Measurements from ENCODE around the gene COLEC12. TPM values are rescaled to one million over a fixed set of nuclear protein-coding genes. Genes with fewer than 3 reads are reported as not detected.

COLEC12 gene
- 0.68 TPM for total RNA-seq

DNA sequence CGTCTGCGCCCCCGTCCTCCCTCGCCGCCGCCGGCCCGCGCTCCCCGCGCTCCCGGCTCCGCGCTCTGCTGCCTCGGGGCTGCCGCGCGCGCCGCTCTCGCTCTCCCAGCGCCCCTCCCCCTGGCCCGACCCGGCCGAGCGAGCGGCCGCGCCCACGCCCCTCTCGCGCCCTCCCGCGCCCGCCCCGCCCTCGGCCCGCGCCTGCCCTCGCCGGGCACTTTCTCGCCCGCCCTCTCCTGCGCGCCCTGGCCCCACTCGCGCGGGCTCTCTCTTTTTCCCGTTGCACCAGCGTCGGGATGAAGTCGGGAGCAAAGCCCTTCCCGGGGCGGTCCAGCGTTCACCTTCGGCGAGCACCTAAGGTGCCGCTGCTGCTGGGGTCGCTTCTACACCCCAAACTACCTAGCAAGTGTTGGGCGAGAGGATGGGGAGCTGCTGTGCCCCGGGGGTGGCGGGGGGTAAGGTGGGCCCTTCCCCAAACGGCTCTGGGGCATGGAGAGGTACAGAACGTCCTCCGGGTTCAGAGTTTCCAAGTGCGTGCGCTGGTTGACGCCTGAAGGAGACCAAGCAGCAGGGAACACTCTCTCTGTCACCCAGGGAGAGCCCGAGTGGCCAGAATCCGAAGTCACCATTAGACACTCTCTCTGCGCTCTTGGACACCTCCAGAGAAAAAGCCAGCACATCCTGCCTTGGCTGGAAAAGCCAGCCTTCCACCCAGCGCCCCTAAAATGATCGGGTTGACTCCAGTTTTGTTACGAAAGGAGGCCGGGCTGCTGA, at the start of gene COLEC12:
COLEC12 (minus strand) TSS at position 70 of the 774 bp plus-strand sequence. CDS start 187 bp downstream, outside the sequence.
- peak; percentile 24 for ATAC-seq

DNA sequence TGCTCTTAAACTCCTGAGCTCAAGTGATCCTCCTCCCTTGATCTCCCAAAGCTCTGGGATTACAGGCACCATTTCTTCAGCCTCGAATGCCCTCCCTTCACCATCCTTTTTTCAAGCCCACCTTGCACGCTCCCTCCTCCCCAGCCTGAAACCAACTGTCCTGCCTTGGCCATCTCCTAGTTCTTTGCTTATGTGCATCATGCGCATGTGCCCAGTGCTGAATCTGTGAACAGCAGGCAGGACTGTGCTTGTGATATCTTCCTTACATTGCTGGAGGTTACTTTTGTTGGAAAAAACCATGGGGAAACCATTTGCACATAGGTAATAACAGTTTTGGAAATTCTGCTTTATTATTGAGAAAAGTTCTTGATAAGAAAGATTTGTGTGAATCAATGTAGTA, 49.5 kb upstream of the COLEC12 start:
- no peak for ATAC-seq

DNA sequence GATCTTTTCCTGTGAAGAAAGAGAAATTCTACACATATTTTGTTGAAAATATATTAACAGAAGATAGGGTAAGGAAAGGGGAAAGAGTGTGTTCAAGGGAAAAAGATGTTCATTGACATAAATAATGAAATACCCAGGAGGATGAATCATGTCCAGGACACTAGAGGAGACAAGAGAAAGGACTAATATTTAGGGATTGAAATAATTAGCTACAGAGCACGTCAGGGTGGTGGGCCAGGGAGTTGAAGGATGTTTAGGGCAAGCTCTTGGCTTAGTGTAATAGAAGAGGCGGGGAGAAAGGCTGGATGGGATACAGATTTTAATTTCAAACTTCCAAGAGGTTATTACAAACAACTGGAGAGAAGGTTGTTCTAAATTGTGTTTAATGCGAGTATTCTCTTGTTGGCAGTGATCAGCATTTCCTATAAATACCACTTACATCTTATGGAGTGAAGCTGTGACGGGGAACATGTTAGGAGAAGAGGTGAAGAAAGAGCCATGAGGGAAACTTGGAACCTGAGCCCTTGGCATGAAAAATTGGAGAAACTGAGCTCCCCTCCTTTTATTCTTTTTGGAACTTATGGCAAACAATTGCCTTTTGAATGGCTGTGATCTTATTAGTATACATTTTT, 43.1 kb upstream of the COLEC12 start:
- no peak for ATAC-seq

DNA sequence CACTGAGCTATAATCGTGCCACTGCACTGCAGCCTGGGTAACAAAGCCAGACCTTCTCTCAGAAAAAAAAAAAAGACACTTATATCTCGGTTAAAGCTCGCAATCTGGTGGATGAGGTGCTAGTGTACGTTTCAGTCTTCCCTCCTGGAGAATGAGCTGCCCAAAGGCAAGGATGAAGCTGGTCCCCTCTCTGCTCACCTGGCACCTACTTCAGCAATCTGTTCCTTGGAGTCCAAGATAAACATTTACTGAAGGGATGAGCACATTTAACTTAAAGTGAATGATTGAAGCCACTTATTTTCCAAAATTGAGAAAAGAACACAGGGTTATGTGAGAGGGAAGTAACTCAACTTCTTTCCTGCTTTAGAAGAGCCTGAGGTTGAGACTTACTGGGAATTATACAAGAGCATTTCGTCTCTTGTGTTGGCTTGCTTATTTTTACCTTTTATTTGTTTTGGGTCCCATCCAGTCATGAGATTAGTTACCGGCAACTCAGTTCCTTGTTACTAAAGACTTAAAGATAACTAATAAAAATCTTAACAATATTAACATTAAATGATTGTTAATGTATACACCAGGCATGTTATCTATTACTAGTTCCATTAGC, 33.6 kb upstream of the COLEC12 start:
- peak; percentile 53 for ATAC-seq

DNA sequence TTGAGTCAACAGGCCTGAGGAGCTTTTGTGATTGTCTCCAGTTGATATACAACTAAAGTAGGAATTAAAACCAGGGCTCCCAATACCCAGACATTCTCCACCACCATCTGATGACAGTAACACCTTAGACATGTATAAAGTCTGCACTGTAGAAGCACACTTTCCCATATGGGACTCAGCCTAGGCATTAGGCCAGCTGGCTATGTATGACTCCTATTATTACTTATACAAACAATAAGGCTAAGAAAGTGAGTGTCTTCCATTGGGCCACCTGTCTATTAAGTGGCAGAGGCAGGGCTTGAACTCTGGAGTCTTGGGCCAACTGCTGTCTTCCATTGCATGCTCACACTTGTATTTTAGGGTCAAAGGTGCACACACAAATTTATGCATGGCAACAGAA, 32.1 kb upstream of the COLEC12 start:
- ATAC-seq: peak; percentile 79

DNA sequence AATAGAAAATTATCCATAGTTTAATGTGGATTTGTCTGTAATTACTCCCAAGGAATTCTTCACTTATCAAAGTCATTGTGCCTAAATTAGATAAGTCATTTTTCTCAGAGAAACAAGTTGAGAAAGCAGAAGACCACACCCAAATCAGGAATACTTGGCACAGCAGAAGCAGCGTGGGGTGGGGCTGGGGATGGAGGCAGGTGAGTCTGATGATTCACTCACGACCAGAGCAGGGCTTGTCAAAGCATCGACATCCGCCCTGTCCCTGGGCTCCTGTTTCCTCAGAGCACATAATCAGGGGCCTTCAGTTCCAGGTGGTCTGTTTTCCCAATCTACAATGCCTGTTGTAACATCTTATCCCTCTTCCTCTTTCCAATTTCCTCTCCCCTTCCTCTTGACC, 31.5 kb upstream of the COLEC12 start:
- peak; percentile 98 for ATAC-seq

DNA sequence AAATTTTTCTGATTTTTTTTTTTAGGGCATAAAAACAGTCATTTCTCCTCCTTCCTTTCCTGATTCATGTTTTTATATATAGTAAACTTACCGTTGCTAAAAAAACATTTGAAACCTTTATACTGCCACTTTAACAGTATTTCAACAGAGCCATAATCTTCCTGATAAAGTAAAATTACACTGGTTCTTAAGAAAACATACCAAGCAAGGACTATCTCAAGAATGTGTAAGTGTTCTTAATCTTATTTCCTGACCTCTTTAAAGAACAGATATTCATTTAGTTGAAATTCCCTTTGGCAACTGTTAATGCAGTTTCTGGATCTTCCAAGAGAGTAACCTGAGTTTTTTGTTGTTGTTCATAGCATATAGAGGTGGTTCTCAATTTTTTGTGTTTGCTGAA, 26.6 kb upstream of the COLEC12 start:
- no peak for ATAC-seq

DNA sequence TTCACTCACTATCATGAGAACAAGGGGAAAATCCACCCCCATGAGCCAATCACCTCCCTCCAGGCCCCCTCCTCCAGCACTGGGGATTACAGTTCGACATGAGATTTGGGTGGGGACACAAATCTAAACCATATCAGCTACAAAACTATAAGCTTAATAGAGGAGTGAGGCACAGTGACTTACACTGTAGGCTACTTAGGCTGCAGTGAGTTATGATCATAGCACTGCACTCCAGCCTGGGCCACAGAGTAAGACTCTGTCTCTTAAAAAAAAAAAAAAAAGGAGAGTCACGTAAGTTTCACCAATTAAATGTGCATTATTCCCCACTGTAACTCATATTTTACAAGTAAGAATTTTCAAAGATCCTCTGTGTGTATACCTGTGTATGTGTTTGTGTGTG, 26.2 kb upstream of the COLEC12 start:
- ATAC-seq: no peak

DNA sequence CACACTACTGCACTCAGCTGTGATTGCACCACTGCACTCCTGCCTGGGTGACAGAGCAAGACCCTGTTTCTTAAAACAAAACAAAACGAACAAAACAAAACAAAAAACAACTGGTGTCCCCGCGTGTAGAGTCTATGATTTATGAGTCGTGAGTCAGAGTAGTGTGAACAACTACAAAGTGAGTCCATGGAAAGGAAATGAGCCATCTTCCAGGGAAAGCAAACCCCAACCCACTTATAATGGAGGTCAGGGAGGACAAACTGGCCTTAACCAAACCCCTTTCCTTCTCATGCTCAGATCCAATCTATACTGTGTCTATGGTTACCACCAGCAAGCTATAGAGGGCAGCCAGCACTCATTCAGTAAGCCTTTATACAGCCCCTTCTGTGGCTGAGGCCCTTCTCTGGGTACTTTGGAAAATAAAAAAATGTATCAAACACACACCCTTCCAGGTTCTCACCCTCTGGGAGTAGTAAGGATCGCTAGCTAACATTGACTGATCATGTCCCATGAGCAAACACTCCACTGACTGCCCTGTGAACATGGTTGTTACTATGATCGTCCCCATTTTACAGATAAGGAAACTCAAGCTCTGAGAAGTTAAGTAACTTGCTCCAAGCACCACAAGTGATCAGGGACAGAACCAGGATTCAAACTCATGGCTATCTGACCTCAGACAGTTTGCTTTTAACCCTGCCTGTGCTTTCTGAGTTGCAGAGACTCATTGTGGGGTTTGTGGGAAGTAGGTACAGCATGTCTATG, 24.7 kb upstream of the COLEC12 start:
- peak; percentile 20 for ATAC-seq

DNA sequence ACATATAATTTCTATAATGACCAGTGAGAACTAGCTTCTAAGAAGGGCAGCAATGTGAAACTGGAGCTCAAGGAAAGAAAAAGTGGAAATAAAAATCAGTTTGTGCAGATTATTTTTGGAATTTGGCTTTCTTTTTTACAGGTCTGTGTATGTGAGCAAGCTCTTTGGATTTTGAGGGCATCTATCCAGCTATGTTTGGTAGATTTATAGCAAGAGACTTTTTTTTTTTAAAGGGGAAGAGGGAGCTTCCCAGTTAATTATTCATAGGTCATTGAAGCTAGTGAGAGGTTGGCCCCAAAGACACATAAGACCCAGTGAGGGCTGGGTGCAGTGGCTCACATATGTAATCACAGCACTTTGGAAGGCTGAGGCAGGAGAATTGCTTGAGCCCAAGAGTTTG, 24.0 kb upstream of the COLEC12 start:
- no peak for ATAC-seq

DNA sequence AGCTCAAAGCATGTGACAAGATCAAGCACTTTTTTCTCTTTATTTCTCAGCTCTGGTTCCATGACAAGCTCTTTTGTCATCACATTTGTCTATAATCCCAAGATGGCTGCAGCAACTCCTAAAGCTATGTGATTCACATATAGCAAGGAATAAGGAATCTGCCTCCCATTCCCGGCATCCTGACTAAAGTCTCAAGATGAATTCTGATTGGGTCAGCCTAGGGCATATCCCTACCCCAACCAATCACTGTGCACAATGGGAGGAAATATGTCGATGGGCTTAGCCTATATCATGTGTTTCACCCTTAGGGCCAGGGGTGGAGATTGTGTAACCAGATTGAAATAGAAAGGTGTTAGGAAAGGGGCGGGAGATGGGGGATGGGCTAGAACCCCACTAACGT, 23.1 kb upstream of the COLEC12 start:
- ATAC-seq: no peak

DNA sequence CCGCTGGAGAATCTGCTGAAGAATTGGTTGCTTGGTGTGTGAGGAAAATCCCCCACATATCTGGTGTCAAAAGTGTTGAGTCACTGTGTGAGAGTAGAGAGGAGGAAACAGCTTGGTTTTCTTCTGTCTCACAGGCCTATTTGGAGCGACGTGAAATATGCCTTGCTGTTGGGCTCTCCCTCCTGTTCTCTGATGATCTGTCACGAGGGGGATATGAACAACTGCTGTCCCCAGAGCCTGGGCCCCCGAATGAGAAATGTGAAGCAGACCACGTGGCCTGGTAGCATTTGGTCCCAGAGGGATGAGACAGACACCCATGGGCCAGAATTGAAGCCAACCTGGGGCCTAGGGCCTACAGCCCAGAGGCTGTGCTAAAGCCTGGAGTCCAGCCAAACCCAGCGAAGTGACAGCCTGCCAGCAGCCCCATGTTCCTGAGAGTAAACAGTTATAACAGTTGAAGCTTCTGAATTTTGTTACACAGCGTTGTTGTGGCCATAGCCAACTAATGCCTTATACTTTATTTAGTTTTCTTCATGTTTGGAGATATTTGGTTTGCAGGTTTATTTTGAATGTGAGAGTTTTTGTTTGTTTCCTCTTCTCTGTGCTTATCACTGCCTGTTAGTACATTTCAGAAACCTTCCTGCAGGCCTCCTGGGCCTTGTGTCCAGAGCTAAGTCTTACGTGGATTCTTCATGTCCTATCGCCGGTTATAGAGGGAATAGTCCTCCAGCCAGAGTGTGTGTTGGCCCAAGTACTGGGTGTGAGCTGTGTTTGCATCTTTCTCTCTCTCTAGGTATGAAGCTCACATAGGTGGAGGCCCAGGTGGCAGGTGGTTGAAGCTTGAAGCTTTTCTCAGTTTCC, 18.7 kb upstream of the COLEC12 start:
- no peak for ATAC-seq

DNA sequence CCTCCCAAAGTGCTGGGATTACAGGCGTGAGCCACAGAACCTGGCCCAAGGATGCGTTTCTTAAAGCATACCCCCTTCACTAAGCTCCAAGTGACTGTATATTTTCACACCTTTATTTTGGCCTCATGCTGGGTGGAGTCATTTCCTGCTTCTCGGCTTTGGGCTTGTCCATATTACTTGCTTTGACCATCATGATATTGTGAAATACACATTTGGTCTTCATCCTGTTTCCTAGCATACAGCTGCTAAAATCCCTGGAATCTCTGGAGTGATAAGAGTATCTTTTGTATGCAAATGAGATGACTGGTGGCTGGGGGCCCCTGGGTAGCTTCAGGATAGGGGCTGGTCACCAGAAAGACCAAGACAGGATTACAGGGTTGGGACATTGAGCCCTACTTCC, 17.6 kb upstream of the COLEC12 start:
- peak; percentile 37 for ATAC-seq

DNA sequence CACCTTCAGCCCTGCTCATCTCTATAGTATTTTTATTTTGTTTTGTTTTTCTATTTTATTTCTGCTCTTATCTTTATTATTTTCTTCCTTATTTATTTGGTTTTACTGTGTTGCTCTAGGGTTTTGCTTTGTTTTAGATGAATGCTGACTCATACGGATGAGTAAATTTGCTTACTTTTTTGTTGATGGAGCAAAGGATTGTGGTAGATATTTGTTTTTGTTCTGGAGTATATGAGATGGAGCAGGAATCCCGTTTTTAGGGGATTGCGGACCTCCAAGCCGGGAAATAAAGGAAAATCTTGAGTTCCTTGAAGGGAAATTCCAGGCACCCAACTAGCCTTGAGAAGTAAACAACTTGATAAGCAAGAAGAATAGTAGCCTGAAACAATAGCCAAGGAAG, 15.3 kb upstream of the COLEC12 start:
- no peak for ATAC-seq

DNA sequence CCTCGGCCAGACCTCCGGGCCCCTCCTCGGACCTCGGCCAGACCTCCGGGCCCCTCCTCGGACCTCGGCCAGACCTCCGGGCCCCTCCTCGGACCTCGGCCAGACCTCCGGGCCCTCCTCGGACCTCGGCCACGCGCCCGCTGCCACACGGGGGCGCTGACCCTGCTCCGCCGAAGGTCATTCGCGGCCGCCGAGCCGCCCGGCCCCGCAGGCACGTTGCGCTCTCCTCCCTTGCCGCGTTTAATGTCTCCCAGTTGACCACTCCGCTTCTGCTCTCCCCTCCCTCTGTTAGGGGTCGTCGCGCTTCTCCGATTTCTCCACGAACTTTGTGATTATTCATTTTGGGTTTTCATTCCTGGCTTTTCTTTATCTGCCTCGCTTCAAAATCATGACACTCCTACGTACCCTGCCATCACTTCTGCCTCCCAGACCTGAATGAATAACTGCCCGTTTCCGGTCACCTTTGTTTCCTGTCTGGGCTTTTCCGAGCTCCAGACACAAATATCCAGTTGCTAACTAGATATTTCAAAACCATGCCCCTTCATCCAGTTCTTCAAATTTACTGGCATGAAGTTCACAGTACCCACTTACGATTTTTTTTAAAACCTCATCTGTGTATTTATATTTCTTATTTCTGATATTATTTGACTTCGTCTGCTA, 14.8 kb upstream of the COLEC12 start:
- ATAC-seq: no peak

DNA sequence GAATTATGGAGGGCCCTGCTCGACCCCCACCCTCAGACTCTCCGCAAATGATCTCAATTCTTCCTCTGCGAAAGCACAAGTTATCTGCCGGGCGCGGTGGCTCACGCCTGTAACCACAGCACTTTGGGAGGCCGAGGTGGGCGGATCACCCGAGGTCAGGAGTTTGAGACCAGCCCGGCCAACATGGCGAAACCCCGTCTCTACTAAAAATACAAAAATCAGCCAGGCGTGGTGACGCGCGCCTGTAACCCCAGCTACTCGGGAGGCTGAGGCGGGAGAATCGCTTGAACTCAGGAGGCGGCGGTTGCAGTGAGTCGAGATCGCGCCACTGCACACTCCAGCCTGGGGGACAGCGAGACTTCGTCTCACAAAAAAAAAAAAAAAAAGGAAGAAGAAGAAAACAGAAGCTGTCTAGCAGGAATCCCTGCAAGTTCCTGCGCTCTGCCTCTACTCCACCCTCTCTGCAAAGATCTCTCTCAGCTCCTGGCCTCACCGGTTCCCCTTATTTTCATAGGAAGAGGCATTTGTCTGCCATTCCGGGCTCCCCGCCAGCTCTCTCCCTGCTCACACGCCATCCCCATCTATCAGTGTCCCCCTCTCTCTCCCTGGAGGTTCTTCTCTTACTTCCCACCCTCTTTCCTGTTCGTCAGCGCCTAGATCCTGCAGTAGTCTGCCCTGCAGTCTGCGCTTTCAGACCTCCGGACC, 13.5 kb upstream of the COLEC12 start:
- ATAC-seq: no peak

DNA sequence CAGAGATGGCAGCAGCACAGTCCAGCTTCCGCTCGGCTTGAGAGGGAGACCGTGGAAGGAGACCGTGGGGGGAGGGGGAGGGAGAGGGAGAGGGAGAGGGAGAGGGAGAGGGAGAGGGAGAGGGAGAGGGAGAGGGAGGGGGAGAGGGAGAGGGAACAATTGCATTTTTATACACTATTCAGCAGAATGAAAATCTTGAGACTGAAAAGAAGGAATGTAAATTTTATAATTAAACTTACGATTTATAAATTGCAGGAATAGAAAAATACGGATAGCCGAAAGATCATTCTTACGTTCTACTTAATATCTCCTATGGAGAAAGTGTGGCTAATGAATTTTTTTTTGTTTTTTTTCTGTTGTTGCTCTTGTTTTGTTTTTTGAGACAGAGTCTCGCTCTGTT, 12.5 kb upstream of the COLEC12 start:
- no peak for ATAC-seq

DNA sequence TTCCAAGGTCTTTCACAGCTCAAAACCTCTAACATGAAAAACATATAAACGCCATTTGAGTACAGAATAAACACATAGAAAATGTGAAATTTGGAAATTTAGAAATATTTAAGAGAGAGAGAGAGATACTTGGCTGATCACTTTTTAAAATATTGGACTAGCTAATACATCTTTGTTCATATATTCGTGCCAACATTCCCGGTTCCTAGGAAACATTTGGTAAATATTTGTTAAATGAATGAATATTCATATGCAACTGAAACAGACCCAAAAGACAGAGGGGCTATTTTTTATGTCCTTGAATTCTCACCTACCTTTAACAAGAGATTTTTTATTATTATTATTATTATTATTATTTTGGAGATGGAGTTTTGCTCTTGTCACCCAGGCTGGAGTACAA, 8.3 kb upstream of the COLEC12 start:
- ATAC-seq: no peak

DNA sequence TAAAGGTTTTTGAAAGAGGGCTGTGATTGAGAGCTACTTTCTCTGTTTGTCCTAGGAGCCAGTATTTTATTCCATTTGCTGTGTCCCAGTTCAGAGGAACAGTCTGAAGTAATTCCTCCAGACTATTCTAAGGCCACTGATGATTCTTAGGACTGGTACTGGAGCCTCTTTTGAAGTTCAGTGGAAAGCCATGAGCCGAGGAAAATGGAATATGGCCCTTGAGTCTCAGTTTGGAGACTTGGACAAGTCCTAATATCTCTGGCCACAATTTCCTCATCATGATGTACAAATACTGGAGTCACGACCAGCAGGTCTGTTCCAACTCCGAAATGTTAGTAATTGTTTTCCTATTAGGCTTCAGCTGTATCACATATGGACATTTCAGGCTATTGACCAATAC, 7.1 kb upstream of the COLEC12 start:
- no peak for ATAC-seq

DNA sequence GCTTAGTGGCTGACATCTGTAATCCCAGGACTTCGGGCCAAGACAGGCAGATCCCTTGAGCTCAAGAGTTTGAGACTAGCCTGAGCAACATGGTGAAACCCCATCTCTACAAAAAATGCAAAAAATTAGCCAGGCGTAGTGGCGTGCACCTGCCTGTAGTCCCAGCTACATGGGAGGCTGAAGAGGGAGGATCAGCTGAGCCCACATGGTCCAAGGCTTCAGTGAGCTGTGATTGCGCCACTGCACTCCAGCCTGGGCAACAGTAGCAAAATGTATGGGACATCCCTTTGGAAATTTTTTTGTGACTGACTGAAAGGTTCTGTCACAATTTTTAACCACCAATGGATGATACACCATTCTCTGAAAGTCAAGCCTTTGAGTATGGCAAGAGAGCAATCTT, 6.3 kb upstream of the COLEC12 start:
- no peak for ATAC-seq

DNA sequence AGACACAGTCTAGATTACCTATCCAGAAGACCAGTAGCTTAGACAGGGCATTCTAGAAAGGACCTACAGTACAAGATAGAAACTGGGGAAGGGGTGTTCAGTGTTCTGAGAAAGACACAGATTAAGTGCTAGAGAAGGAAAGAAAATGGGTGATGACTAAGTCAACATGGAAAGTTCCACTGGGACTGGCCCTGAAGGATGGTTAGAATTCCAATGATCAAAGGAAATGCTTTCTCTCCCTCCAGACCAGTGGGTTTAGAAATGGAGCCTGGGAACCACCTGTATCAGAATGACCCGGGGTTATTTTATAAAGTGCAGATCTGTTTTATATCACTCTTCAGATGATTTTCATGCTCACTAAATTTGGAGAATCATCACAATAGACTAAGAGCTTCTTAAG, 5.8 kb upstream of the COLEC12 start:
- no peak for ATAC-seq

Data from esophagus mucosa (tissue), 1 donor.